OCI-LY7 (cell line): ENCODE results near the gene CWC25. TPM values are rescaled to one million over a fixed set of nuclear protein-coding genes. Genes with fewer than 3 reads are reported as not detected.
A peak's percentile ranks its signal among the peaks of the same experiment; 100 is the strongest.

ENCODE experiments used
- BruUV-seq: library from RNA; stranded (reverse); fragments of 400-500 nt; replicated peaks from 2 replicates; lab custom pipeline; 2021; lab: Mats Ljungman, UMichigan
- CTCF ChIA-PET: fragments of 300-600 bp; sonication (Branson Sonifier 250); formaldehyde crosslinking; loops from one replicate; lab custom pipeline; 2022; ENCODE audit warnings: antibody characterized with exemption; ENCODE audit not compliant: unreplicated experiment; lab: Charles Lee
- POLR2A ChIA-PET: fragments of 300-600 bp; sonication (Branson Sonifier 250); formaldehyde crosslinking; loops from one replicate; lab custom pipeline; 2022; ENCODE audit warnings: antibody characterized with exemption; lab: Charles Lee
- DNase-seq: peaks from one replicate; pipeline ENCODE4 v3.0.0-alpha.2; 2015; ENCODE audit warnings: low spot score
- H2AFZ ChIP-seq: fragments of 200-600 bp; sonication (generic), shearing (Covaris generic); 2 replicates; pipeline ENCODE4 v1.6.1; 2014; ENCODE audit warnings: mild to moderate bottlenecking, antibody characterized with exemption, low read length, moderate library complexity
- H3K27ac ChIP-seq: fragments of 200-600 bp; sonication (generic); 2 replicates; pipeline ENCODE4 v1.5.1; 2014; ENCODE audit warnings: mixed run types, low read depth, mild to moderate bottlenecking, moderate library complexity, low read length, inconsistent platforms; ENCODE audit not compliant: poor library complexity, severe bottlenecking
- H3K36me3 ChIP-seq: fragments of 200-600 bp; sonication (generic); 2 replicates; pipeline ENCODE4 v1.6.1; 2014; ENCODE audit warnings: mild to moderate bottlenecking, antibody characterized with exemption, low read length, moderate library complexity, mixed read lengths; ENCODE audit not compliant: insufficient read depth
- H3K4me1 ChIP-seq: fragments of 200-600 bp; sonication (generic); 2 replicates; pipeline ENCODE4 v1.5.1; 2014; ENCODE audit warnings: mild to moderate bottlenecking, low read length; ENCODE audit not compliant: insufficient read depth, poor library complexity, severe bottlenecking
- H3K4me2 ChIP-seq: fragments of 200-600 bp; sonication (generic); 2 replicates; pipeline ENCODE4 v1.6.1; 2014; ENCODE audit warnings: mild to moderate bottlenecking, low read length
- H3K4me3 ChIP-seq: fragments of 200-600 bp; sonication (generic); 2 replicates; pipeline ENCODE4 v1.5.1; 2014; ENCODE audit warnings: mild to moderate bottlenecking, low read depth, low read length; ENCODE audit not compliant: poor library complexity, severe bottlenecking
- H3K79me2 ChIP-seq: fragments of 200-600 bp; sonication (generic); 2 replicates; pipeline ENCODE4 v1.6.1; 2016; ENCODE audit warnings: low read depth, mild to moderate bottlenecking, low read length, moderate library complexity, mixed read lengths; ENCODE audit not compliant: insufficient read depth
- H3K9me2 ChIP-seq: fragments of 200-600 bp; sonication (generic); 2 replicates; pipeline ENCODE4 v1.6.1; 2016; ENCODE audit warnings: mild to moderate bottlenecking, low read length, mixed read lengths; ENCODE audit not compliant: insufficient read depth
- H3K9me3 ChIP-seq: fragments of 200-600 bp; sonication (generic); 2 replicates; pipeline ENCODE4 v1.6.1; 2014; ENCODE audit warnings: mild to moderate bottlenecking, mixed run types, low read length, mixed read lengths
- H4K20me1 ChIP-seq: fragments of 200-600 bp; sonication (generic); 2 replicates; pipeline ENCODE4 v1.6.1; 2014; ENCODE audit warnings: mild to moderate bottlenecking, antibody characterized with exemption, low read length, moderate library complexity, mixed read lengths; ENCODE audit not compliant: insufficient read depth
- EZH2phosphoT487 ChIP-seq: fragments of 200-600 bp; sonication (generic); IDR thresholded peaks from 2 replicates; pipeline ENCODE4 v1.6.1; 2018; ENCODE audit warnings: low read depth, borderline replicate concordance, mild to moderate bottlenecking, mixed run types, antibody characterized with exemption, low read length, moderate library complexity, mixed read lengths
- intact Hi-C: fragments of 100-400 bp; cut with micrococcal nuclease; formaldehyde crosslinking; loops from one replicate; pipeline ENCODE4 v1.10.0; 2022; ENCODE audit not compliant: unreplicated experiment
- total RNA-seq, 2 experiments: library from RNA; depleted of rRNA in 1 of 2; stranded (reverse); fragments of >200 nt in 1 of 2; shearing (Covaris generic) in 1 of 2; gene quantifications; 2 replicates each; pipeline ENCODE4 v1.2.3, GENCODE V29; 2014 to 2022
- TF ChIP-seq, protein P1 (sequence below): fragments of 200-600 bp; sonication (generic); conservative IDR thresholded peaks from 2 replicates; pipeline ENCODE4 v1.5.1; 2014; ENCODE audit warnings: mild to moderate bottlenecking, antibody characterized with exemption, low read length, moderate library complexity, mixed read lengths

CWC25 gene
- total RNA-seq, 2 experiments from 2014 or later = 22.2 to 26.8 TPM

DNA sequence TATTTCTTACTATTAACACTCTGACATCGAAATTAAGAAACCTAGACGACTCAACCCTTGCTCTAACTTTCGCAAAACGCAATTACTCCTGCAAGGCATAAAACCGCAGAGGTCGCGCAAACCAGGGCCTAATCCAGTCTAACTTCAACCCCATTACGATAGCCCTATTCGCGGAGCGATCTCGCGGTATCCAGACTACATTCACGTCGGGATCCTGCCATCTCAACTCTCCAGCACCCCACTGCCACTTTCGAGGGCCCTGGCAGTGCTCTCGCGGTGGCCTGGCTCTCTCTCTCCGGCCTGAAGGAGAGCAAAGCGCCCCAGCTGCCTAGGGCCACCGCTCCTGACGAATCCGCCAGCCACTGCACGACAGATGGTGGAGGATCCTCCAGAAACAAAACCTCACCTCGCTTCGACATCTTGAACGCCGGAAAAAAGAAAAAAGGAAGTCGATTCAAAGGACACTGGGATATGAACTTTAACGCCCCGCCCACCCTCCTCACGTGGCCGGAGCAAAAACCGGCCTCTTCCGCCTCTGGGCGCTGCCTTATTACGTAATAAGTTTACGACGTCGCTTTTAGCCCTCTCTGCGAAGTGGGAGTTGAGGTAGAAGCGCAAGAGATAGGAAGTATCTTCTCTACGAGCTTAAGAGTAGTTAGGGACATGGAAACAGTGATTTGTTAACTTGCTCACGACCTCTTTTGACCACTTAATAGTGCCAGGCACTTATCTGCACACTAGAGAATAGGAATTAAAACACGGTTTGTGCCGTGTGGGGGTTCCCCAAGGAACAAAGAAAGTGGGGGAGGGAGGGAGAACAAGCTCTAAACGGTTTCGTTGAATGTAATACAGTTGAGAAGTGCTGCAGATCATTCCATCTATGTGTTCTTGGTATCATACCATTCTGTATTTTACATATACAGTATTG lies 28.4 kb upstream of the CWC25 start, which contains the start of gene RPL23:
Gene RPL23, minus strand, starts transcription at position 430 of the 928 bp plus-strand sequence. Its CDS starts 11 bp downstream, at position 419.
- CTCF ChIA-PET = interaction anchor here (0.8 kb wide), 1 partner anchor 16 kb away, joined by 4 read pairs; no protein-coding TSS in a partner anchor
- peak within 1 kb of the TSS; percentile 96 for H3K27ac ChIP-seq
- H3K4me1 ChIP-seq = peaks cover 42% of the 10 kb centered on the region
- no peaks in the 10 kb centered on the region for H3K9me3 ChIP-seq
- no peaks in the 10 kb centered on the region for H3K9me2 ChIP-seq
- H2AFZ ChIP-seq = peak within 1 kb of the TSS; percentile 36; the same call in 1 of the 2 replicates
- peaks cover 48% of the 10 kb centered on the region for H3K79me2 ChIP-seq
- intact Hi-C loops = loop anchor here (1.0 to 5.0 kb wide), 3 partner anchors 15 to 101 kb away; partner anchors contain the start of genes CWC25 and PSMB3
- H4K20me1 ChIP-seq = peaks cover 28% of the 10 kb centered on the region
- BruUV-seq = TSS peak; percentile 81
- no peak for TF ChIP-seq EZH2phosphoT487
- TF ChIP-seq, protein P1, sequence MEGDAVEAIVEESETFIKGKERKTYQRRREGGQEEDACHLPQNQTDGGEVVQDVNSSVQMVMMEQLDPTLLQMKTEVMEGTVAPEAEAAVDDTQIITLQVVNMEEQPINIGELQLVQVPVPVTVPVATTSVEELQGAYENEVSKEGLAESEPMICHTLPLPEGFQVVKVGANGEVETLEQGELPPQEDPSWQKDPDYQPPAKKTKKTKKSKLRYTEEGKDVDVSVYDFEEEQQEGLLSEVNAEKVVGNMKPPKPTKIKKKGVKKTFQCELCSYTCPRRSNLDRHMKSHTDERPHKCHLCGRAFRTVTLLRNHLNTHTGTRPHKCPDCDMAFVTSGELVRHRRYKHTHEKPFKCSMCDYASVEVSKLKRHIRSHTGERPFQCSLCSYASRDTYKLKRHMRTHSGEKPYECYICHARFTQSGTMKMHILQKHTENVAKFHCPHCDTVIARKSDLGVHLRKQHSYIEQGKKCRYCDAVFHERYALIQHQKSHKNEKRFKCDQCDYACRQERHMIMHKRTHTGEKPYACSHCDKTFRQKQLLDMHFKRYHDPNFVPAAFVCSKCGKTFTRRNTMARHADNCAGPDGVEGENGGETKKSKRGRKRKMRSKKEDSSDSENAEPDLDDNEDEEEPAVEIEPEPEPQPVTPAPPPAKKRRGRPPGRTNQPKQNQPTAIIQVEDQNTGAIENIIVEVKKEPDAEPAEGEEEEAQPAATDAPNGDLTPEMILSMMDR = no peak
- H3K4me3 ChIP-seq = peak within 1 kb of the TSS; percentile 87
- peaks cover 49% of the 10 kb centered on the region for H3K36me3 ChIP-seq
- peak; percentile 99 for DNase-seq
- POLR2A ChIA-PET = interaction anchor here (0.6 to 3.1 kb wide), 12 partner anchors 10 to 203 kb away, joined by 3 to 56 read pairs (median 4); partner anchors contain the start of genes CWC25, FBXO47, LASP1 and PSMB3
- H3K4me2 ChIP-seq = peak within 1 kb of the TSS; percentile 98

DNA sequence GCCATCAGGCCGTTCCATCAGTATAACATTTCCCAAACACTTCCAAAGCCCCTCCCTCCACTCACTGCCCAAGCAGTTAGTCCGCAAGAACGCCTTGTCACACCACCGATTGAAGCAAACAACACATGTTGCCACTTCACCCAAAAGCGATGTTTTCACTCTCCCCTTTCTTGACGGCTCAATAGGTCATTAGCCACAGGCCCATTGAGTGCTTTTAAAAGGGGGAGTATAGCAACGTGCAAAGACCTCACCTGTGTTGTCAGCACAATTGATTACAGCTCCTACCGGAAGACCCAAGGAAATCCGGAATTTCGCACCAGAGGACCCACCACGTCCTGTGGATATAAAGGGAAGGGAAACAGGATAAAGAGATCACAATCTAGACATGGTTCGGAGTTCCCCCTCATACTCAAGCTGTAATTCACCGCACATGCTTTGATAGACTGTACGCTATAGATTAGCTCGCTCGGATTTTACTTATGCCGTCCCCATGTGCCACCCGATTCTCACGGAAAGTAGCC lies 27.7 kb upstream of the CWC25 start:
- TF ChIP-seq, protein P1 = no peak
- TF ChIP-seq EZH2phosphoT487 = no peak
- Histone ChIP-seq H3K4me3 (peak overlapping the region; percentile 87), H3K4me2 (peak overlapping the region; percentile 98), H3K9me2 (no peaks in the 10 kb centered on the region), H3K79me2 (peaks cover 48% of the 10 kb centered on the region), H3K36me3 (peaks cover 56% of the 10 kb centered on the region), H4K20me1 (peaks cover 28% of the 10 kb centered on the region), H3K4me1 (peaks cover 41% of the 10 kb centered on the region), H2AFZ (no peak overlapping the region), H3K9me3 (no peaks in the 10 kb centered on the region), H3K27ac (peak overlapping the region; percentile 96)
- POLR2A ChIA-PET = interaction anchor here (0.5 to 3.1 kb wide), 5 partner anchors 17 to 68 kb away, joined by 3 to 56 read pairs (median 5); partner anchors contain the start of genes CWC25 and LASP1
- CTCF ChIA-PET = no interaction called here
- intact Hi-C loops = loop anchor here (1.0 to 5.0 kb wide), 3 partner anchors 15 to 101 kb away; partner anchors contain the start of genes CWC25 and PSMB3
- peak; percentile 30 for DNase-seq
- no TSS peak for BruUV-seq
